Measurements from ENCODE around the gene NOC3L. TPM values are rescaled to one million over a fixed set of nuclear protein-coding genes. Genes with fewer than 3 reads are reported as not detected.
A peak's percentile ranks its signal among the peaks of the same experiment; 100 is the strongest.

NOC3L gene, protein sequence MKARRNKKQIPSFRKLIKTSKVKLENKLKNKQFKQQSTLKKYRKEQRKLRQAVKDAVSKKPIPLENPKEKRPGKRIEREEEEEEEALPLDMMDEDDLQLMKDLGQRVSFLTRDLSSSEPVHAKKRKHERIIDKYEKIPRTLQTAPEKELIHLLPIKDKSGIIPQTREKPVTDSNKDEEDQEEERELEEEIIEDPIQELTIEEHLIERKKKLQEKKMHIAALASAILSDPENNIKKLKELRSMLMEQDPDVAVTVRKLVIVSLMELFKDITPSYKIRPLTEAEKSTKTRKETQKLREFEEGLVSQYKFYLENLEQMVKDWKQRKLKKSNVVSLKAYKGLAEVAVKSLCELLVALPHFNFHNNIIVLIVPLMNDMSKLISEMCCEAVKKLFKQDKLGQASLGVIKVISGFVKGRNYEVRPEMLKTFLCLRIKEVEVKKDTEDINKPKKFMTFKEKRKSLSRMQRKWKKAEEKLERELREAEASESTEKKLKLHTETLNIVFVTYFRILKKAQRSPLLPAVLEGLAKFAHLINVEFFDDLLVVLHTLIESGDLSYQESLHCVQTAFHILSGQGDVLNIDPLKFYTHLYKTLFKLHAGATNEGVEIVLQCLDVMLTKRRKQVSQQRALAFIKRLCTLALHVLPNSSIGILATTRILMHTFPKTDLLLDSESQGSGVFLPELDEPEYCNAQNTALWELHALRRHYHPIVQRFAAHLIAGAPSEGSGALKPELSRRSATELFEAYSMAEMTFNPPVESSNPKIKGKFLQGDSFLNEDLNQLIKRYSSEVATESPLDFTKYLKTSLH
- total RNA-seq (1 to 10 TPM; 7.1 to 9.3 (median 8.0) TPM), polyA plus RNA-seq (1 to 10 TPM; 3.7 to 4.2 TPM)
- long read RNA-seq, donor 1, partial matches to known transcripts, result 2 of 4 reads
- long read RNA-seq, donor 1, other reads (novel, unspliced or antisense), result 0 of 4 reads
- long read RNA-seq, donor 2, transcript NOC3L-201 (21 exons, 3,455 nt), result major isoform, 12 of 17 reads
- long read RNA-seq, donor 2, partial matches to known transcripts, result 5 of 17 reads
- long read RNA-seq, donor 2, other reads (novel, unspliced or antisense), result 0 of 17 reads
- long read RNA-seq, donor 3, partial matches to known transcripts, result 5 of 8 reads
- long read RNA-seq, donor 3, other reads (novel, unspliced or antisense), result 2 of 8 reads

- intact Hi-C loops (cut with DNase I), result loop anchor here in 9 of 10 donors (1.0 to 10.0 kb wide), 6 partner anchors 40 to 445 kb away; partner anchors contain the start of gene TBC1D12 (in 6 of the 9)
- H3K9me3 ChIP-seq, result no peaks in the 10 kb centered on the region
- DNase-seq, result peak; percentile 93 to 96
- TF ChIP-seq CTCF (IDR thresholded peaks at IDR 0.05), result peak; percentile 74 to 97 (median 92)
- 0 to 1% methylated on average over 55 of the region's 55 CpGs for WGBS, 2 donors
- H3K4me3 ChIP-seq, result peak within 1 kb of the TSS; percentile 39 to 84 (median 74)
- H3K4me1 ChIP-seq, result peaks cover 6 to 27% (median 15%) of the 10 kb centered on the region in 9 donors
- peak; percentile 99 to 100 (median 100) for ATAC-seq
- H3K36me3 ChIP-seq, result peaks cover 0 to 31% (median 3%) of the 10 kb centered on the region in 9 donors
- H3K27ac ChIP-seq, result peak within 1 kb of the TSS in 9 of 10 donors; percentile 48 to 84 (median 72)
- H3K27me3 ChIP-seq, result peaks cover 0 to 4% (median 0%) of the 10 kb centered on the region in 7 donors
These were observed at the start of gene NOC3L for GRCh38 chr10:94362360-94363250. TSS of gene NOC3L (minus strand) at chr10:94362939. CDS start at chr10:94362838, 101 bp downstream.

DNA sequence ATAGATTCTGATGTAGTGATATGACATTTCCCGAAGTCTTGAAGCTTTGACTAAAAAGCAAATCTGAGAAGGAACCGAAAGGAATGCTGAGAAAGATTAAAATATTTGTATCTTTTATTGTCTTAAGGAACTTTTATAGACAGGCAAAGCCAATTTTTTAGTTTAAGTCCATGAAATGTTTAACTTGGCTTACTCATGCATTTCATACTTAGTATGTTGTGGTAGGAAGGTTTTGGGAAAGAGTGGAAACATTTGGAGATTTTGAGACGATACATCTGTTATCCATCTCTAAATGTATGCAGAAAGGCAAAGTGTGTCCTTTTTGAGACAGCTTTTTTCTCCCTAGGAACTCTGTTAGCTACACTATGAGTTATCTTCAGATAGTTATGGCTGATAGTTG is 49.7 kb upstream of the NOC3L start:
- intact Hi-C loops (cut with DNase I), result no loop called here
- Histone ChIP-seq H3K9me3 (no peaks in the 10 kb centered on the region), H3K4me1 (peaks cover 0 to 57% (median 16%) of the 10 kb centered on the region in 9 donors), H3K27ac (peak overlapping the region in 1 of 10 donors; percentile 2), H3K36me3 (no peaks in the 10 kb centered on the region), H3K27me3 (no peaks in the 10 kb centered on the region), H3K4me3 (no peak overlapping the region)
- no peak for ATAC-seq
- DNase-seq, result no peak
- TF ChIP-seq CTCF (IDR thresholded peaks at IDR 0.05), result no peak
- 65 to 67% methylated on average over 3 of the region's 3 CpGs for WGBS, 2 donors

DNA sequence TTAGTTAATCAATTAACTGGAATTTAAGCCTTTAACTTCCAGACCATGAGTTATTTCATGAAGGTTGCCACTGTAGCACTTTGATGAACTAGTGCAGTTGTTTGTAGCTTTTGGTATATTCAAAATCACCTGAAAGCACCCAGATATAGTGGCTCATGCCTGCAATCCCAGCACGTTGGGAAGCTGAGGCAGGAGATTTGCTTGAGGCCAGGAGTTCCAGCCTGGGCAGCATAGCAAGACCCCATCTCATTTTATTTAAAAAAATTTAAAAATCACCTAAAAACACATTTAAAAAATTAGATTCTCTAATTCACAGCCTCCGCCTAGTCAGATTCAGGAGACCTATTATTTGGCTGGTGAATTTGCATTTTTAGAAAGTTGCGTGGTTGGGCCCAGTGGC is 48.6 kb upstream of the NOC3L start:
- H3K9me3 ChIP-seq, result no peaks in the 10 kb centered on the region
- H3K27me3 ChIP-seq, result peaks cover 0 to 3% (median 0%) of the 10 kb centered on the region in 7 donors
- intact Hi-C loops (cut with DNase I), result no loop called here
- H3K4me1 ChIP-seq, result peaks cover 0 to 60% (median 19%) of the 10 kb centered on the region in 9 donors
- no peak for TF ChIP-seq CTCF (IDR thresholded peaks at IDR 0.05)
- 96 to 97% methylated on average over 3 of the region's 3 CpGs for WGBS, 2 donors
- no peak overlapping the region for H3K4me3 ChIP-seq
- no peak overlapping the region for H3K27ac ChIP-seq
- no peaks in the 10 kb centered on the region for H3K36me3 ChIP-seq
- no peak for ATAC-seq
- DNase-seq, result no peak

Measured in heart right ventricle (tissue), 16 donors.